HepG2 (cell line): ENCODE results near the gene GPX2. TPM values are rescaled to one million over a fixed set of nuclear protein-coding genes. Genes with fewer than 3 reads are reported as not detected.

Experiments
- FLYWCH1 ChIP-seq: sonication (generic); formaldehyde crosslinking; IDR thresholded peaks from 2 replicates; pipeline ENCODE4 v1.8.1; 2023; ENCODE audit warnings: mild to moderate bottlenecking, missing genetic modification reagents
- GZF1 ChIP-seq: sonication (generic); formaldehyde crosslinking; IDR thresholded peaks from 2 replicates; pipeline ENCODE4 v1.5.1; 2020; ENCODE audit warnings: mild to moderate bottlenecking, missing genetic modification reagents
- SRSF1 ChIP-seq: fragments of 200-400 bp; formaldehyde crosslinking; optimal IDR thresholded peaks from 2 replicates; pipeline ENCODE3; 2017; ENCODE audit warnings: mild to moderate bottlenecking, low read depth, low read length, moderate library complexity
- ZBTB40 ChIP-seq, 2 experiments: fragments of 450-650 bp in 1 of 2; sonication (generic) in 1 of 2; formaldehyde crosslinking in 1 of 2; IDR thresholded peaks; 2 replicates each; pipeline versions ENCODE4 v1.6.1 to v1.8.0; 2016 to 2022; ENCODE audit warnings: antibody characterized with exemption in 1 of 2, mild to moderate bottlenecking in 1 of 2, missing genetic modification reagents in 1 of 2
- ZNF609 ChIP-seq: sonication (generic); formaldehyde crosslinking; IDR thresholded peaks from 2 replicates; pipeline ENCODE4 v1.4.0; 2020; ENCODE audit warnings: mild to moderate bottlenecking, missing genetic modification reagents, borderline replicate concordance
- ZNF678 ChIP-seq: sonication (generic); formaldehyde crosslinking; IDR thresholded peaks from 2 replicates; pipeline ENCODE4 v1.4.0; 2020; ENCODE audit warnings: mild to moderate bottlenecking, missing genetic modification reagents
- polyA plus RNA-seq, 8 experiments: library from polyadenylated mRNA; depleted of rRNA in 3 of 8; stranded (reverse) in 7 of 8; unstranded in 1 of 8; fragments of >200 nt; fragmentation: Illumina TruSeq in 4 of 8; extraction: Trizol in 4 of 8; gene quantifications; 2 replicates each; pipeline versions ENCODE4 v1.2.1 to v1.2.3, GENCODE V29; 2011 to 2016; ENCODE audit warnings: low read depth in 4 of 8, missing spikeins in 1 of 8, mixed read lengths in 1 of 8; ENCODE audit not compliant: insufficient read depth in 1 of 8
- total RNA-seq, 5 experiments: library from RNA; depleted of rRNA; stranded (reverse); fragments of >200 nt; fragmentation: Illumina TruSeq; extraction: Trizol; gene quantifications; 2 replicates each; pipeline ENCODE4 v1.2.3, GENCODE V29; 2016; ENCODE audit warnings: low read depth in 1 of 5
- TF ChIP-seq, protein P1 (sequence below): sonication (generic); formaldehyde crosslinking; IDR thresholded peaks from 2 replicates; pipeline ENCODE4 v1.4.0; 2020; ENCODE audit warnings: mild to moderate bottlenecking, missing genetic modification reagents
- TF ChIP-seq, protein P2 (sequence below): sonication (generic); formaldehyde crosslinking; IDR thresholded peaks from 2 replicates; pipeline ENCODE4 v1.4.0; 2020; ENCODE audit warnings: missing genetic modification reagents

The GPX2 gene
- total and polyA plus RNA-seq, 2 of the 13 experiments (the other 11 are each of a cell fraction or from before 2014, with no cell fraction given) = 526 to 674 TPM

- TF ChIP-seq, protein P1, sequence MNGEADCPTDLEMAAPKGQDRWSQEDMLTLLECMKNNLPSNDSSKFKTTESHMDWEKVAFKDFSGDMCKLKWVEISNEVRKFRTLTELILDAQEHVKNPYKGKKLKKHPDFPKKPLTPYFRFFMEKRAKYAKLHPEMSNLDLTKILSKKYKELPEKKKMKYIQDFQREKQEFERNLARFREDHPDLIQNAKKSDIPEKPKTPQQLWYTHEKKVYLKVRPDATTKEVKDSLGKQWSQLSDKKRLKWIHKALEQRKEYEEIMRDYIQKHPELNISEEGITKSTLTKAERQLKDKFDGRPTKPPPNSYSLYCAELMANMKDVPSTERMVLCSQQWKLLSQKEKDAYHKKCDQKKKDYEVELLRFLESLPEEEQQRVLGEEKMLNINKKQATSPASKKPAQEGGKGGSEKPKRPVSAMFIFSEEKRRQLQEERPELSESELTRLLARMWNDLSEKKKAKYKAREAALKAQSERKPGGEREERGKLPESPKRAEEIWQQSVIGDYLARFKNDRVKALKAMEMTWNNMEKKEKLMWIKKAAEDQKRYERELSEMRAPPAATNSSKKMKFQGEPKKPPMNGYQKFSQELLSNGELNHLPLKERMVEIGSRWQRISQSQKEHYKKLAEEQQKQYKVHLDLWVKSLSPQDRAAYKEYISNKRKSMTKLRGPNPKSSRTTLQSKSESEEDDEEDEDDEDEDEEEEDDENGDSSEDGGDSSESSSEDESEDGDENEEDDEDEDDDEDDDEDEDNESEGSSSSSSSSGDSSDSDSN (CRISPR knock-in tag) = no peak
- TF ChIP-seq FLYWCH1 (CRISPR knock-in tag) (no peak), SRSF1 (no peak), ZNF609 (no peak), ZBTB40 (IDR thresholded peaks at IDR 0.05) (no peak), ZBTB40 (CRISPR knock-in tag; IDR thresholded peaks at IDR 0.05) (no peak), ZNF678 (no peak), GZF1 (CRISPR knock-in tag) (no peak)
- TF ChIP-seq, protein P2, sequence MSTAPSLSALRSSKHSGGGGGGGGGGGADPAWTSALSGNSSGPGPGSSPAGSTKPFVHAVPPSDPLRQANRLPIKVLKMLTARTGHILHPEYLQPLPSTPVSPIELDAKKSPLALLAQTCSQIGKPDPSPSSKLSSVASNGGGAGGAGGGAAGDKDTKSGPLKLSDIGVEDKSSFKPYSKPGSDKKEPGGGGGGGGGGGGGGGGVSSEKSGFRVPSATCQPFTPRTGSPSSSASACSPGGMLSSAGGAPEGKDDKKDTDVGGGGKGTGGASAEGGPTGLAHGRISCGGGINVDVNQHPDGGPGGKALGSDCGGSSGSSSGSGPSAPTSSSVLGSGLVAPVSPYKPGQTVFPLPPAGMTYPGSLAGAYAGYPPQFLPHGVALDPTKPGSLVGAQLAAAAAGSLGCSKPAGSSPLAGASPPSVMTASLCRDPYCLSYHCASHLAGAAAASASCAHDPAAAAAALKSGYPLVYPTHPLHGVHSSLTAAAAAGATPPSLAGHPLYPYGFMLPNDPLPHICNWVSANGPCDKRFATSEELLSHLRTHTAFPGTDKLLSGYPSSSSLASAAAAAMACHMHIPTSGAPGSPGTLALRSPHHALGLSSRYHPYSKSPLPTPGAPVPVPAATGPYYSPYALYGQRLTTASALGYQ (CRISPR knock-in tag) = no peak
These were observed 7.0 kb downstream of the GPX2 start (continued) for GRCh38 chr14:64935508-64935907.
